ENCODE data around the gene KIAA2012.

The KIAA2012 gene

DNA sequence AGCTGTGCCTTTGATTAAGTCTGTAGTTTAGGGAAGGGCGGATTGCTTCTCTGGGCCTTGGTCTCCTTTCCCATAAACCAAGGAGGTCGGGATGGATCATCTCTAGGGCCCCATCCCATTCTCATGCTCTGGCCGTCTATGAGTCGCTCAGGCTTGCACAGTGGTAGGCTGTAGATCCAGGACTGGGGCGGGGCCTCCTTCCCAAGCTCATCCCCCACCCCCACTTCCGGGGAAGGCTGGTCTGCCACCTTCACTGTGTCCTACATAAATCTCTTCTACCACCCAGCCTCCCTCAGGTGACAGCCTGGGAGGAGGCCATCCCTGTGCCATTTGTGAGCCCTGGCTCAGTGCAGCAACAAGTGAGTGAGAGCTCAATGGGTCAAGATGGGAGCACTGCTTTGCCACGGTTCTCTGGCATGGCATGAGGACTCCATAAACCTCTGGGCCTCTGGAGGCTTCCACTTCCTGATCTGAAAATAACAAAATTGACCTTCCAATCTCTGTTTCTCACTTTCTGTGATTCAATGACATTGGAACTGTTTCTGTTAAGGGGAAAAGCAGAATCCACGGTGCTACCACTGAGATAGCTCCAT, 96.9 kb downstream of the KIAA2012 start:
- TF ChIP-seq, protein P1, sequence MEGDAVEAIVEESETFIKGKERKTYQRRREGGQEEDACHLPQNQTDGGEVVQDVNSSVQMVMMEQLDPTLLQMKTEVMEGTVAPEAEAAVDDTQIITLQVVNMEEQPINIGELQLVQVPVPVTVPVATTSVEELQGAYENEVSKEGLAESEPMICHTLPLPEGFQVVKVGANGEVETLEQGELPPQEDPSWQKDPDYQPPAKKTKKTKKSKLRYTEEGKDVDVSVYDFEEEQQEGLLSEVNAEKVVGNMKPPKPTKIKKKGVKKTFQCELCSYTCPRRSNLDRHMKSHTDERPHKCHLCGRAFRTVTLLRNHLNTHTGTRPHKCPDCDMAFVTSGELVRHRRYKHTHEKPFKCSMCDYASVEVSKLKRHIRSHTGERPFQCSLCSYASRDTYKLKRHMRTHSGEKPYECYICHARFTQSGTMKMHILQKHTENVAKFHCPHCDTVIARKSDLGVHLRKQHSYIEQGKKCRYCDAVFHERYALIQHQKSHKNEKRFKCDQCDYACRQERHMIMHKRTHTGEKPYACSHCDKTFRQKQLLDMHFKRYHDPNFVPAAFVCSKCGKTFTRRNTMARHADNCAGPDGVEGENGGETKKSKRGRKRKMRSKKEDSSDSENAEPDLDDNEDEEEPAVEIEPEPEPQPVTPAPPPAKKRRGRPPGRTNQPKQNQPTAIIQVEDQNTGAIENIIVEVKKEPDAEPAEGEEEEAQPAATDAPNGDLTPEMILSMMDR (IDR thresholded peaks at IDR 0.05; ENCODE audit: insufficient read depth, low read length, poor library complexity, severe bottlenecking) = no peak
- no peaks in the 10 kb centered on the region for H3K36me3 ChIP-seq (ENCODE audit: control insufficient read depth, insufficient read depth, low read length)
- no peaks in the 10 kb centered on the region for H3K27me3 ChIP-seq (replicated peaks; ENCODE audit: control insufficient read depth, insufficient read depth, low read length)
- H3K4me3 ChIP-seq (replicated peaks; ENCODE audit: low read depth, low read length) = no peak overlapping the region
- DNase-seq (ENCODE audit: extremely low read depth, insufficient read length) = no peak

GRCh38 chr2:202171241-202171825, 98.3 kb downstream of the KIAA2012 start:
- no peaks in the 10 kb centered on the region for H3K27me3 ChIP-seq (replicated peaks; ENCODE audit: control insufficient read depth, insufficient read depth, low read length)
- DNase-seq (ENCODE audit: extremely low read depth, insufficient read length) = peak; percentile 15
- H3K4me3 ChIP-seq (replicated peaks; ENCODE audit: low read depth, low read length) = no peak overlapping the region
- no peaks in the 10 kb centered on the region for H3K36me3 ChIP-seq (ENCODE audit: control insufficient read depth, insufficient read depth, low read length)
- TF ChIP-seq, protein P1 (IDR thresholded peaks at IDR 0.05; ENCODE audit: insufficient read depth, low read length, poor library complexity, severe bottlenecking) = no peak

DNA sequence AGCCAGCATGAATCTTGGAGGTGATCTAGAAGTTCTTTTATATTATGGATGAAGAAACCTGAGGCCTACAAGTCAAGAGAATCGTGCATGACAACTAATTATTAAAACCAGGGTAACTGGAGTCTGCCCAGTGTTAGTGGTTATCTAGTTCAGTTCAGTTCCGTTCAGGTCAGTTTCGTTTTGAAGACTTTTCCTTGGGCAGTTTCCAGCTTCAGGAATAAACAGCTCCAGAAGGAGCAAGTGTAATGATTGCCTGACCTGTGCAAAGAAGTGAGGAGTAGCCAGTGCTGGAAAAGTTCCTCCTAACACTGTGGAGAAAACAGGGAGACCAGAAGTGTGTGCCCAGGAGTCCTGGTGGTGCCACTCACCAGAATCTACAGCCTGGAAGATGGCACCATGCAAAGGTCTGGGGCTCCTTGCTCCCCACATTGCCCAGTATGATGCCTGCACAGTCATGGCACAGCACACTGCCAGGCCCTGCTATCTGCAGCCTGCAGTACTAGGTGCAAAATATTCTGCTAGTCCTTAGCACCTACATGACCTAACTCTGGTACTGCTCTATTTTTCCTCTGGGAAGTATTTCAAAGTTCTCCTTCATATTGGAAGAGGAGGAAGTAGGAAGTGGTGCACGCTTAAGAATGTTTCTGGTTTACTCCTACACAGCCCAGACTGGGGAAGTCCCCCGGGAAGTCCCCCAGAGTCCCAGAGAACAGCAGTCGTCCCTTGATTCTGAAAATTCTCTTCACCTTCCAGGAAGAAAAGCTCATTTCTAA, 99.6 kb downstream of the KIAA2012 start:
- peak; percentile 27 for DNase-seq (ENCODE audit: extremely low read depth, insufficient read length)
- TF ChIP-seq, protein P1 (IDR thresholded peaks at IDR 0.05; ENCODE audit: insufficient read depth, low read length, poor library complexity, severe bottlenecking) = no peak
- Histone ChIP-seq H3K4me3 (replicated peaks; ENCODE audit: low read depth, low read length) (no peak overlapping the region), H3K27me3 (replicated peaks; ENCODE audit: control insufficient read depth, insufficient read depth, low read length) (no peaks in the 10 kb centered on the region; the same call in 1 of the 2 replicates), H3K36me3 (ENCODE audit: control insufficient read depth, insufficient read depth, low read length) (no peaks in the 10 kb centered on the region)

DNA sequence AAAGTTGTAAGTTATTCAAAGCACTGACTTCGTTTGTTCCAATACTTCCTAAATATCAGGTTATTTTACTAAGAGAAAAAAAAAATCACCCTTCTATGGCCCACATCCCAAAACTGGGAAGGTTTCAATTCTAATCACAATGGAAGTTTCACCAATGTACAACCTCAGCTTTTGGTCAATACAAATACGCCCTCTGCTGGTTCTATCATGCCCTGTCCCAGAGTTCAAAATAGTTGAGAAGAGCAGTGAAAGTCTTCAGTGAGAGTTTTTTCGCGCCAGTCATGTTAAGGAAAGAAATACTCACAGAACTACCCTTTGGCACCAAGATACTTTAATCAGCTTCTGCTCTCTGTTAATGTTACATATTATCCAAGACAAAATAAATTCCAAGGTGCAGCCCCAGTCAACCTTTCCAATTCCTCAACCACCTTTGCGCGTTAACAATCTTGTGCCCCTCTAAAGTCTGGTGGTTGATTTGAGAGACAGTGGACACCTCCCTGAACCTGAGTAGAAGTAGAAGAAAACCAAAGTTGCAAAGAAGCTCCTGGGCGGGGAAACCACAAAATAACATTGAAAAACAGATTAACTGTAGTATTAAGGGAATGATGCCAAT, 105.4 kb downstream of the KIAA2012 start:
- TF ChIP-seq, protein P1 (IDR thresholded peaks at IDR 0.05; ENCODE audit: insufficient read depth, low read length, poor library complexity, severe bottlenecking) = peak; percentile 77
- no peak for DNase-seq (ENCODE audit: extremely low read depth, insufficient read length)

GRCh38 chr2:202184557-202184956, 111.5 kb downstream of the KIAA2012 start:
- Histone ChIP-seq H3K27me3 (replicated peaks; ENCODE audit: control insufficient read depth, insufficient read depth, low read length) (no peaks in the 10 kb centered on the region; the same call in none of the 2 replicates), H3K4me3 (replicated peaks; ENCODE audit: low read depth, low read length) (no peak overlapping the region), H3K36me3 (ENCODE audit: control insufficient read depth, insufficient read depth, low read length) (no peaks in the 10 kb centered on the region)
- TF ChIP-seq, protein P1 (IDR thresholded peaks at IDR 0.05; ENCODE audit: insufficient read depth, low read length, poor library complexity, severe bottlenecking) = no peak
- DNase-seq (ENCODE audit: extremely low read depth, insufficient read length) = no peak

More for the DNA sequence above, 105.4 kb downstream of the KIAA2012 start:
- Histone ChIP-seq H3K27me3 (replicated peaks; ENCODE audit: control insufficient read depth, insufficient read depth, low read length) (no peaks in the 10 kb centered on the region; the same call in 1 of the 2 replicates), H3K36me3 (ENCODE audit: control insufficient read depth, insufficient read depth, low read length) (no peaks in the 10 kb centered on the region), H3K4me3 (replicated peaks; ENCODE audit: low read depth, low read length) (no peak overlapping the region)

Data from GM06990 (cell line).